Sigmoid colon (tissue), 4 donors: ENCODE measurements around the gene SMIM13.

Experiments
- EP300 ChIP-seq, 4 donors: sonication (generic); formaldehyde crosslinking; IDR thresholded peaks; one replicate each; pipeline ENCODE4 v1.6.1; 2017; ENCODE audit warnings: antibody characterized with exemption in 4 of 4
- POLR2A ChIP-seq, 2 donors: fragments of 450-650 bp; IDR thresholded peaks; one replicate each; pipeline ENCODE4 v1.6.1; 2016; ENCODE audit warnings: antibody characterized with exemption in 2 of 2, mild to moderate bottlenecking in 2 of 2, moderate library complexity in 2 of 2
- TF ChIP-seq, protein P1 (sequence below), 4 experiments: fragments of 450-650 bp in 3 of 4; fragments of 200-600 bp in 1 of 4; IDR thresholded peaks; one replicate each; pipeline ENCODE4 v1.5.1; 2016 to 2019; ENCODE audit warnings: antibody characterized with exemption in 4 of 4, mild to moderate bottlenecking in 3 of 4, moderate library complexity in 2 of 4

DNA sequence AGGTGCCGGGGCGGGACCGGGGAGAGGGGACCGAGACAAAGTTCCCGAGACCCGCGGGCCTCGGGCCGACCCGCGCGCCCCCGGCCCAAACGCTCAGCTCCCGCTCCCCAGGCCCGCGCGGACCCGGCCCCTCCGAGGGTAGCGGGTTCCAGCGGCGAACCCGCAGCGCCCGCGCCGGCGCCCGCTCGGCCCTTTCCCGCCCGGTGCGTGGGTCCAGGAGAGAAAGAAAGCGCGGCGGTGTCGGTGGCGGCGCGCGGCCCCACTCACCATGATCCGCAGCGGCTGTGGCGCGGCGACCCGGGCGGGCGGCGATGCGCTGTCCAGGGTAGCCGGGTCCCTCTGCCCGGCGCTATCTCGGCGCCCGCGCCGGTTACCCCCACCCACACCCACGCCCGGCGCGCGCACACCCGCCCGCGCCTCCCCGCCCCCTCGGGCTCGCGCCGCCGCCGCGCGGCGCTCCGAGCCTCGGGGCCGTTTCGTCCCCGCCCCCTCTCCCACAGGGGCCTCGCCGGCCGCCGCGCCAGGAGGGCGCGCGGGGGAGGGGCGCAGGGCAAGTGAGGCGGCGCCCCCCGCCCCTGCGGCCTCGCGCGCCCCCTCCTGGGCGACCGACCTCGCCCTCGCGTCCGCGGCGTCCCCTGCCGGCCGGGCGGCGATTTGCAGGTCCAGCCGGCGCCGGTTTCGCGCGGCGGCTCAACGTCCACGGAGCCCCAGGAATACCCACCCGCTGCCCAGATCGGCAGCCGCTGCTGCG, 49.5 kb upstream of the SMIM13 start, which contains the start of gene ELOVL2:
- TF ChIP-seq, protein P1, sequence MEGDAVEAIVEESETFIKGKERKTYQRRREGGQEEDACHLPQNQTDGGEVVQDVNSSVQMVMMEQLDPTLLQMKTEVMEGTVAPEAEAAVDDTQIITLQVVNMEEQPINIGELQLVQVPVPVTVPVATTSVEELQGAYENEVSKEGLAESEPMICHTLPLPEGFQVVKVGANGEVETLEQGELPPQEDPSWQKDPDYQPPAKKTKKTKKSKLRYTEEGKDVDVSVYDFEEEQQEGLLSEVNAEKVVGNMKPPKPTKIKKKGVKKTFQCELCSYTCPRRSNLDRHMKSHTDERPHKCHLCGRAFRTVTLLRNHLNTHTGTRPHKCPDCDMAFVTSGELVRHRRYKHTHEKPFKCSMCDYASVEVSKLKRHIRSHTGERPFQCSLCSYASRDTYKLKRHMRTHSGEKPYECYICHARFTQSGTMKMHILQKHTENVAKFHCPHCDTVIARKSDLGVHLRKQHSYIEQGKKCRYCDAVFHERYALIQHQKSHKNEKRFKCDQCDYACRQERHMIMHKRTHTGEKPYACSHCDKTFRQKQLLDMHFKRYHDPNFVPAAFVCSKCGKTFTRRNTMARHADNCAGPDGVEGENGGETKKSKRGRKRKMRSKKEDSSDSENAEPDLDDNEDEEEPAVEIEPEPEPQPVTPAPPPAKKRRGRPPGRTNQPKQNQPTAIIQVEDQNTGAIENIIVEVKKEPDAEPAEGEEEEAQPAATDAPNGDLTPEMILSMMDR (IDR thresholded peaks at IDR 0.05): no peak
- TF ChIP-seq EP300 (IDR thresholded peaks at IDR 0.05) (no peak), POLR2A (IDR thresholded peaks at IDR 0.05) (no peak)
